ENCODE measurements around the gene ADAMTS10. TPM values are rescaled to one million over a fixed set of nuclear protein-coding genes. Genes with fewer than 3 reads are reported as not detected.

The ADAMTS10 gene
- polyA plus RNA-seq, 3 donors = 30.0 to 51.8 (median 45.0) TPM

DNA sequence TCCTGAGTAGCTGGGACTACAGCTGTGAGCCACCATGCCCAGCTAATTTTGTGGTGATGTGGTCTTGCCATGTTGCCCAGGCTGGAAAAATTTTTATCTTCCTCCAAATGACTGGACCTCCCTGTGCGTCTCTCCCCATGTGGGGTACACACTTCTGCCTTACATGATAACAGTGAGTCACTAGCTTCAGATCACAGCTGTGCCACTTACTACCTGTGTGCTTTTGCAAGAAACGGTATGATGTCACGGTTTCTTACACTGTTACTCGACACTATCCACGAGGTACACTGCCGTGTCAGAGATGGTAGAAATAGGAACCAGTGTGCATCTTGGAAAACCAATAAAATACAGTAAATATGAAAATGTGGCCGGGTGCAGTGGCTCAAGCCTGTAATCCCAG, 79.0 kb downstream of the ADAMTS10 start:
- DNase-seq (ENCODE audit: extremely low read depth in 1 of 11, low read depth in 9 of 11, low spot score in 4 of 11) = no peak

Other genes with a start within 250 kb of the ADAMTS10 start
- gene ANGPTL4, start 246.6 kb downstream of the ADAMTS10 start, polyA plus RNA-seq (ENCODE audit: insufficient read length in 3 of 3) = 1 to 10 TPM; 2.6 to 3.9 (median 3.1) TPM
- gene RAB11B, start 220.4 kb downstream of the ADAMTS10 start, polyA plus RNA-seq (ENCODE audit: insufficient read length in 3 of 3) = 100 to 1,000 TPM; 122 to 168 (median 165) TPM
- gene MARCHF2, start 197.4 kb downstream of the ADAMTS10 start, polyA plus RNA-seq (ENCODE audit: insufficient read length in 3 of 3) = 10 to 100 TPM; 12.7 to 16.5 (median 16.0) TPM
- gene HNRNPM, start 165.7 kb downstream of the ADAMTS10 start, polyA plus RNA-seq (ENCODE audit: insufficient read length in 3 of 3) = 100 to 1,000 TPM; 352 to 459 (median 415) TPM
- gene PRAM1, start 108.1 kb downstream of the ADAMTS10 start, polyA plus RNA-seq (ENCODE audit: insufficient read length in 3 of 3) = 1 to 10 TPM; 1.5 to 3.2 (median 1.7) TPM
- 10 to 100 TPM; 20.4 to 30.7 (median 25.0) TPM for gene ZNF414, start 96.5 kb downstream of the ADAMTS10 start, polyA plus RNA-seq (ENCODE audit: insufficient read length in 3 of 3)
- gene MYO1F, start 33.3 kb downstream of the ADAMTS10 start, polyA plus RNA-seq (ENCODE audit: insufficient read length in 3 of 3) = 10 to 100 TPM in 1 of 3 donors, 1 to 10 TPM in 2; 3.7 to 10.5 (median 5.5) TPM
- not detected for gene NFILZ, start 19.9 kb upstream of the ADAMTS10 start, polyA plus RNA-seq (ENCODE audit: insufficient read length in 3 of 3)
- not detected for gene ACTL9, start 88.1 kb upstream of the ADAMTS10 start, polyA plus RNA-seq (ENCODE audit: insufficient read length in 3 of 3)
- not detected for gene OR2Z1, start 110.9 kb upstream of the ADAMTS10 start, polyA plus RNA-seq (ENCODE audit: insufficient read length in 3 of 3)
- gene ZNF558, start 221.6 kb upstream of the ADAMTS10 start, polyA plus RNA-seq (ENCODE audit: insufficient read length in 3 of 3) = 10 to 100 TPM; 44.4 to 45.7 (median 44.5) TPM
- not detected for gene MBD3L1, start 221.7 kb upstream of the ADAMTS10 start, polyA plus RNA-seq (ENCODE audit: insufficient read length in 3 of 3)

All from renal cortex interstitium (tissue), 11 donors.